K562 (cell line): Measurements from ENCODE around the gene ORAI3. TPM values are rescaled to one million over a fixed set of nuclear protein-coding genes. Genes with fewer than 3 reads are reported as not detected.

ENCODE experiments used
- ARID4B ChIP-seq: sonication (generic); formaldehyde crosslinking; IDR thresholded peaks from 2 replicates; pipeline ENCODE4 v1.8.0; 2022; ENCODE audit warnings: mild to moderate bottlenecking, missing genetic modification reagents
- CHD4 ChIP-seq: fragments of 200-600 bp; sonication (generic); IDR thresholded peaks from 3 replicates; pipeline ENCODE4 v1.6.1; 2012; ENCODE audit warnings: low read depth, mild to moderate bottlenecking, mixed read lengths, low read length, inconsistent platforms; ENCODE audit not compliant: insufficient read depth, insufficient replicate concordance, poor library complexity, severe bottlenecking
- GABPB1 ChIP-seq: sonication (generic); formaldehyde crosslinking; IDR thresholded peaks from 2 replicates; pipeline ENCODE4 v1.8.0; 2022; ENCODE audit warnings: mild to moderate bottlenecking, missing genetic modification reagents
- HNRNPL ChIP-seq: fragments of 200-400 bp; formaldehyde crosslinking; IDR thresholded peaks from 2 replicates; pipeline ENCODE4 v1.6.1; 2017; ENCODE audit warnings: low read depth, mild to moderate bottlenecking, low read length
- HSF4 ChIP-seq: fragments of 250-450 bp; sonication (Bioruptor Pico); IDR thresholded peaks from 2 replicates; pipeline ENCODE4 v2.1.2; 2022; ENCODE audit warnings: mild to moderate bottlenecking, moderate library complexity, borderline replicate concordance
- MGA ChIP-seq: fragments of 450-650 bp; IDR thresholded peaks from 2 replicates; pipeline ENCODE4 v1.6.1; 2016; ENCODE audit warnings: mild to moderate bottlenecking, moderate library complexity
- NRF1 ChIP-seq, 2 experiments: fragments of 450-650 bp; IDR thresholded peaks in 1 of 2; conservative IDR thresholded peaks in 1 of 2; 2 replicates each; pipeline ENCODE4 v1.6.1; 2014; ENCODE audit warnings: mild to moderate bottlenecking in 2 of 2
- RBM17 ChIP-seq: fragments of 200-400 bp; formaldehyde crosslinking; IDR thresholded peaks from 2 replicates; pipeline ENCODE4 v1.6.1; 2017; ENCODE audit warnings: low read depth, mild to moderate bottlenecking, low read length, borderline replicate concordance
- ZNF655 ChIP-seq: fragments of 250-450 bp; sonication (Bioruptor Pico); IDR thresholded peaks from 2 replicates; pipeline ENCODE4 v1.5.0; 2021
- polyA plus RNA-seq, 8 experiments: library from polyadenylated mRNA; depleted of rRNA in 4 of 8; stranded (reverse) in 5 of 8; unstranded in 3 of 8; fragments of >200 nt; fragmentation: Nextera tagmentation in 2 of 8; fragmentation: Illumina TruSeq in 1 of 8; extraction: Ambion mirVana in 2 of 8; extraction: Trizol in 1 of 8; gene quantifications; 2 replicates each; pipeline versions ENCODE4 v1.2.1 to v1.2.3, GENCODE V29; 2011 to 2014; ENCODE audit warnings: inconsistent platforms in 1 of 8, missing spikeins in 1 of 8
- total RNA-seq, 7 experiments: library from RNA; depleted of rRNA in 6 of 7; stranded (reverse); fragments of >200 nt in 6 of 7; fragmentation: Illumina TruSeq in 2 of 7; extraction: Trizol in 2 of 7; gene quantifications; 2 replicates each; pipeline versions ENCODE4 v1.2.1 to v1.2.3, GENCODE V29; 2011 to 2021; ENCODE audit warnings: low replicate concordance in 1 of 7

Gene ORAI3
- total and polyA plus RNA-seq, 9 of the 15 experiments (the other 6 are each of a cell fraction or from before 2014, with no cell fraction given), result 4.9 to 23.3 (median 14.1) TPM

- TF ChIP-seq ARID4B, result no peak
- TF ChIP-seq HSF4, result no peak
- no peak for TF ChIP-seq CHD4
- TF ChIP-seq GABPB1 (CRISPR knock-in tag), result peak; percentile 58
- no peak for TF ChIP-seq ZNF655
- TF ChIP-seq RBM17, result no peak
- peak; percentile 62; the same call in 1 of the 2 replicates for TF ChIP-seq HNRNPL
- TF ChIP-seq NRF1 (conservative IDR thresholded peaks at IDR 0.05 in 1 of 2, IDR thresholded peaks at IDR 0.05 in 1 of 2), result no peak
- TF ChIP-seq MGA, result no peak
These were observed 36.0 kb downstream of the ORAI3 start, which contains the start of gene HSD3B7 (continued) for GRCh38 chr16:30984669-30985400.
